CD14-positive monocyte (primary cell): ENCODE data around the gene RASGRF2. TPM values are rescaled to one million over a fixed set of nuclear protein-coding genes. Genes with fewer than 3 reads are reported as not detected.

Experiments used
- DNase-seq, 3 donors: peaks; one replicate each; pipeline ENCODE4 v3.0.0-alpha.2; 2011 to 2022
- H2AFZ ChIP-seq: 2 replicates; pipeline ENCODE4 v1.6.0; 2012; ENCODE audit warnings: mild to moderate bottlenecking, low read depth, low read length, inconsistent platforms; ENCODE audit not compliant: insufficient read depth, poor library complexity, severe bottlenecking
- H3K27ac ChIP-seq, 2 donors: 1 replicate in 1 of 2; 2 replicates in 1 of 2; pipeline ENCODE4 v1.5.1; 2012 to 2013; ENCODE audit warnings: low read length in 2 of 2, control low read depth in 1 of 2, inconsistent platforms in 1 of 2, low read depth in 1 of 2, mild to moderate bottlenecking in 1 of 2
- H3K27me3 ChIP-seq, 2 donors: one replicate each; pipeline versions ENCODE4 v1.6.0 to v1.6.1; 2011 to 2013; ENCODE audit warnings: low read length in 2 of 2; ENCODE audit not compliant: control insufficient read depth in 2 of 2, insufficient read depth in 2 of 2
- H3K36me3 ChIP-seq, 2 donors: replicated peaks in 1 of 2; 1 replicate in 1 of 2; 2 replicates in 1 of 2; pipeline versions ENCODE4 v1.5.1 to v1.6.1; 2012 to 2013; ENCODE audit warnings: low read length in 2 of 2, control low read depth in 1 of 2, inconsistent platforms in 1 of 2, mild to moderate bottlenecking in 1 of 2; ENCODE audit not compliant: insufficient read depth in 2 of 2, control insufficient read depth in 1 of 2
- H3K4me1 ChIP-seq, 2 donors: 1 replicate in 1 of 2; 2 replicates in 1 of 2; pipeline versions ENCODE4 v1.5.1 to v1.6.1; 2012 to 2013; ENCODE audit warnings: low read length in 2 of 2, control low read depth in 1 of 2, inconsistent platforms in 1 of 2, mild to moderate bottlenecking in 1 of 2, moderate library complexity in 1 of 2; ENCODE audit not compliant: insufficient read depth in 2 of 2, control insufficient read depth in 1 of 2
- H3K4me2 ChIP-seq: replicated peaks from 2 replicates; pipeline ENCODE3; 2012; ENCODE audit warnings: low read length, moderate library complexity, mild to moderate bottlenecking; ENCODE audit not compliant: poor library complexity, severe bottlenecking; ENCODE audit errors: extremely low read depth
- H3K4me3 ChIP-seq, 3 experiments: fragments of 200-600 bp in 1 of 3; sonication (generic) in 1 of 3; replicated peaks in 1 of 3; 1 replicate in 2 of 3; 2 replicates in 1 of 3; pipeline ENCODE4 v1.5.1; 2011 to 2013; ENCODE audit warnings: low read length in 3 of 3, mild to moderate bottlenecking in 3 of 3, control low read depth in 2 of 3, low read depth in 2 of 3, inconsistent platforms in 1 of 3, moderate library complexity in 1 of 3
- H3K79me2 ChIP-seq: 2 replicates; pipeline ENCODE4 v1.6.0; 2012; ENCODE audit warnings: mild to moderate bottlenecking, control low read depth, inconsistent platforms, low read length, moderate library complexity; ENCODE audit not compliant: insufficient read depth
- H3K9ac ChIP-seq: 2 replicates; pipeline ENCODE4 v1.6.0; 2017; ENCODE audit warnings: low read length, mild to moderate bottlenecking; ENCODE audit not compliant: insufficient read depth, poor library complexity, severe bottlenecking
- H3K9me3 ChIP-seq, 2 donors: replicated peaks in 1 of 2; 1 replicate in 1 of 2; 2 replicates in 1 of 2; pipeline versions ENCODE4 v1.5.1 to v1.6.1; 2012 to 2013; ENCODE audit warnings: low read length in 2 of 2, control low read depth in 1 of 2; ENCODE audit not compliant: control insufficient read depth in 1 of 2, insufficient read depth in 1 of 2
- H4K20me1 ChIP-seq: 2 replicates; pipeline ENCODE4 v1.6.0; 2012; ENCODE audit warnings: mild to moderate bottlenecking, low read length, control low read depth, moderate library complexity; ENCODE audit not compliant: insufficient read depth
- H3K27ac Mint-ChIP-seq, 7 donors: one replicate each; pipeline ENCODE4 v1.8.0; 2020; ENCODE audit warnings: mild to moderate bottlenecking in 7 of 7, mixed read lengths in 7 of 7, moderate library complexity in 6 of 7, inconsistent platforms in 2 of 7
- H3K27me3 Mint-ChIP-seq, 3 donors: one replicate each; pipeline ENCODE4 v1.8.0; 2021 to 2022; ENCODE audit warnings: low read depth in 3 of 3, mild to moderate bottlenecking in 3 of 3, mixed read lengths in 3 of 3, moderate library complexity in 3 of 3, inconsistent platforms in 1 of 3
- H3K36me3 Mint-ChIP-seq, 2 donors: one replicate each; pipeline ENCODE4 v1.8.0; 2020; ENCODE audit warnings: mixed read lengths in 2 of 2, inconsistent platforms in 1 of 2, mild to moderate bottlenecking in 1 of 2
- H3K4me1 Mint-ChIP-seq: one replicate; pipeline ENCODE4 v1.8.0; 2020; ENCODE audit warnings: mild to moderate bottlenecking, mixed read lengths
- H3K4me3 Mint-ChIP-seq, 2 donors: one replicate each; pipeline ENCODE4 v1.8.0; 2020; ENCODE audit warnings: mild to moderate bottlenecking in 2 of 2, mixed read lengths in 2 of 2, moderate library complexity in 1 of 2
- H3K9me3 Mint-ChIP-seq, 7 donors: one replicate each; pipeline ENCODE4 v1.8.0; 2020 to 2022; ENCODE audit warnings: mixed read lengths in 7 of 7, mild to moderate bottlenecking in 6 of 7, moderate library complexity in 6 of 7, inconsistent platforms in 2 of 7
- CTCF ChIP-seq: fragments of 200-600 bp; IDR thresholded peaks from one replicate; pipeline ENCODE4 v1.8.0; 2022; ENCODE audit warnings: antibody characterized with exemption, mild to moderate bottlenecking
- WGBS: methylation state at CpG from one replicate; pipeline ENCODE4 v1.1.5; 2013; ENCODE audit warnings: missing lambda C conversion rate; ENCODE audit not compliant: insufficient coverage; 5-methylcytosine and 5-hydroxymethylcytosine counted together
- intact Hi-C, 2 donors: fragments of 100-400 bp; cut with micrococcal nuclease; formaldehyde crosslinking; loops; one replicate each; pipeline versions ENCODE4 v1.15.0 to v1.15.1; 2023
- polyA plus RNA-seq, 3 donors: library from polyadenylated mRNA; depleted of rRNA in 1 of 3; unstranded in 2 of 3; stranded (reverse) in 1 of 3; fragments of 300-500 nt in 2 of 3; fragments of >200 nt in 1 of 3; fragmentation: Illumina TruSeq in 2 of 3; gene quantifications; 1 replicate in 2 of 3; 2 replicates in 1 of 3; pipeline ENCODE4 v1.2.3, GENCODE V29; 2012 to 2021

Gene RASGRF2
- polyA plus RNA-seq, 3 donors: 0.01 to 0.02 TPM; not detected in 1

GRCh38 chr5:81244451-81244850 is 284.3 kb downstream of the RASGRF2 start:
- no peaks in the 10 kb centered on the region for H3K36me3 ChIP-seq
- H3K79me2 ChIP-seq: no peaks in the 10 kb centered on the region
- no peaks in the 10 kb centered on the region for H3K27me3 ChIP-seq
- H3K9ac ChIP-seq: no peak overlapping the region
- no peak overlapping the region for H3K4me3 Mint-ChIP-seq
- TF ChIP-seq CTCF: no peak
- H3K27me3 Mint-ChIP-seq: peaks cover 0 to 3% (median 0%) of the 10 kb centered on the region in 3 donors
- no peak for DNase-seq
- no peaks in the 10 kb centered on the region for H3K9me3 ChIP-seq
- no peaks in the 10 kb centered on the region for H3K4me1 Mint-ChIP-seq
- no peak overlapping the region for H3K4me2 ChIP-seq
- H3K27ac ChIP-seq: no peak overlapping the region
- peaks cover 0 to 2% of the 10 kb centered on the region in 2 donors for H3K36me3 Mint-ChIP-seq
- H3K27ac Mint-ChIP-seq: no peak overlapping the region
- 64% methylated on average over 3 of the region's 4 CpGs for WGBS
- no peaks in the 10 kb centered on the region for H3K9me3 Mint-ChIP-seq
- H2AFZ ChIP-seq: no peak overlapping the region
- H4K20me1 ChIP-seq: no peaks in the 10 kb centered on the region
- H3K4me1 ChIP-seq: no peaks in the 10 kb centered on the region
- no peak overlapping the region for H3K4me3 ChIP-seq
- intact Hi-C loops: no loop called here

GRCh38 chr5:81245871-81246235 is 285.7 kb downstream of the RASGRF2 start:
- Histone ChIP-seq H3K4me2 (no peak overlapping the region), H3K4me1 (no peaks in the 10 kb centered on the region), H3K9me3 (no peaks in the 10 kb centered on the region), H3K79me2 (no peaks in the 10 kb centered on the region), H3K4me3 (no peak overlapping the region), H3K27ac (no peak overlapping the region), H3K9ac (no peak overlapping the region), H2AFZ (no peak overlapping the region), H3K27me3 (no peaks in the 10 kb centered on the region), H3K36me3 (no peaks in the 10 kb centered on the region), H4K20me1 (no peaks in the 10 kb centered on the region)
- Mint-ChIP-seq H3K4me3 (no peak overlapping the region), H3K27ac (no peak overlapping the region), H3K27me3 (peaks cover 0 to 3% (median 0%) of the 10 kb centered on the region in 3 donors), H3K9me3 (peaks cover 0 to 1% (median 0%) of the 10 kb centered on the region in 7 donors), H3K36me3 (peaks cover 2% of the 10 kb centered on the region in 2 donors), H3K4me1 (no peaks in the 10 kb centered on the region)
- no peak for TF ChIP-seq CTCF
- 93% methylated on average over 5 of the region's 5 CpGs for WGBS
- no peak for DNase-seq
- intact Hi-C loops: no loop called here
